Fibroblast of lung (primary cell): Measurements from ENCODE around the gene ZNF76.
A peak's percentile ranks its signal among the peaks of the same experiment; 100 is the strongest.
"Not testable (repeated sequence)": the region's sequence is repeated elsewhere in the genome, so short reads cannot be mapped to it uniquely, and the experiment has no call there.

ENCODE experiments used
- EZH2 ChIP-seq: IDR thresholded peaks from 2 replicates; pipeline ENCODE4 v1.5.1; 2012; ENCODE audit warnings: low read length, control low read depth, mild to moderate bottlenecking; ENCODE audit errors: missing control alignments
- TF ChIP-seq, protein P1 (sequence below), 2 donors: IDR thresholded peaks in 1 of 2; conservative IDR thresholded peaks in 1 of 2; 1 replicate in 1 of 2; 2 replicates in 1 of 2; pipeline ENCODE4 v1.5.1; 2011 to 2012; ENCODE audit warnings: low read length in 2 of 2, control low read depth in 1 of 2, inconsistent platforms in 1 of 2, low read depth in 1 of 2, mild to moderate bottlenecking in 1 of 2

DNA sequence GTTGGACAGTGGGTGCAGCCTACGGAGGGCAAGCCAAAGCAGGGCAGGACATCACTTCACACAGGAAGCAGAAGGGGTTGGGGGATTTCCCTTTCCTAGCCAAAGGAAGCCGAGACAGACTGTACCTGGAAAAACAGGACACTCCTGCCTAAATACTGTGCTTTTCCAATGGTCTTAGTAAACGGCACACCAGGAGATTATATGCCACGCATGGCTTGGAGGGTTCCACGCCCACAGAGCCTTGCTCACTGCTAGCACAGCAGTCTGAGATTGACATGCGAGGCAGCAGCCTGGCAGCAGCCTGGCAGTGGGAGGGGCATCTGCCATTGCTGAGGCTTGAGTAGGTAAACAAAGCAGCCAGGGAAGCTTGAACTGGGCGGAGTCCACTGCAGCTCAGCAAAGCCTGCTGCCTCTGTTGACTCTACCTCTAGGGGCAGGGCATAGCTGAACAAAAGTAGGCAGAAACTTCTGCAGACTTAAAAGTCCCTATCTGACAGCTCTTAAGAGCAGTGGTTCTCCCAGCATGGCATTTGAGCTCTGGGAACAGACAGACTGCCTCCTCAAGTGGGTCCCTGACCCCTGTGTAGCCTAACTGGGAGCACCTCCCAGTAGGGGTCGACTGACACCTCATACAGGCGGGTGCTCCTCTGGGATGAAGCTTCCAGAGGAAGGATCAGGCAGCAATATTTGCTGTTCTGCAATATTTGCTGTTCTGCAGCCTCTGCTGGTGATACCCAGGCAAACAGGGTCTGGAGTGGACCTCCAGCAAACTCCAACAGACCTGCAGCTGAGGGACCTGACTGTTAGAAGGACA lies 72.7 kb downstream of the ZNF76 start:
- TF ChIP-seq, protein P1, sequence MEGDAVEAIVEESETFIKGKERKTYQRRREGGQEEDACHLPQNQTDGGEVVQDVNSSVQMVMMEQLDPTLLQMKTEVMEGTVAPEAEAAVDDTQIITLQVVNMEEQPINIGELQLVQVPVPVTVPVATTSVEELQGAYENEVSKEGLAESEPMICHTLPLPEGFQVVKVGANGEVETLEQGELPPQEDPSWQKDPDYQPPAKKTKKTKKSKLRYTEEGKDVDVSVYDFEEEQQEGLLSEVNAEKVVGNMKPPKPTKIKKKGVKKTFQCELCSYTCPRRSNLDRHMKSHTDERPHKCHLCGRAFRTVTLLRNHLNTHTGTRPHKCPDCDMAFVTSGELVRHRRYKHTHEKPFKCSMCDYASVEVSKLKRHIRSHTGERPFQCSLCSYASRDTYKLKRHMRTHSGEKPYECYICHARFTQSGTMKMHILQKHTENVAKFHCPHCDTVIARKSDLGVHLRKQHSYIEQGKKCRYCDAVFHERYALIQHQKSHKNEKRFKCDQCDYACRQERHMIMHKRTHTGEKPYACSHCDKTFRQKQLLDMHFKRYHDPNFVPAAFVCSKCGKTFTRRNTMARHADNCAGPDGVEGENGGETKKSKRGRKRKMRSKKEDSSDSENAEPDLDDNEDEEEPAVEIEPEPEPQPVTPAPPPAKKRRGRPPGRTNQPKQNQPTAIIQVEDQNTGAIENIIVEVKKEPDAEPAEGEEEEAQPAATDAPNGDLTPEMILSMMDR (conservative IDR thresholded peaks at IDR 0.05 in 1 of 2, IDR thresholded peaks at IDR 0.05 in 1 of 2; ENCODE audit: low read depth in 1 of 2, low read length in 2 of 2), result peak in 1 of 2 donors; percentile 7
- not testable (repeated sequence) for TF ChIP-seq EZH2
